GM18526 (cell line): ENCODE measurements around the gene GMFB.

Experiments used
- POLR2A ChIP-seq: IDR thresholded peaks from 3 replicates; pipeline ENCODE4 v1.6.1; 2011; ENCODE audit not compliant: insufficient read length; ENCODE audit errors: extremely low read depth

GMFB gene

DNA sequence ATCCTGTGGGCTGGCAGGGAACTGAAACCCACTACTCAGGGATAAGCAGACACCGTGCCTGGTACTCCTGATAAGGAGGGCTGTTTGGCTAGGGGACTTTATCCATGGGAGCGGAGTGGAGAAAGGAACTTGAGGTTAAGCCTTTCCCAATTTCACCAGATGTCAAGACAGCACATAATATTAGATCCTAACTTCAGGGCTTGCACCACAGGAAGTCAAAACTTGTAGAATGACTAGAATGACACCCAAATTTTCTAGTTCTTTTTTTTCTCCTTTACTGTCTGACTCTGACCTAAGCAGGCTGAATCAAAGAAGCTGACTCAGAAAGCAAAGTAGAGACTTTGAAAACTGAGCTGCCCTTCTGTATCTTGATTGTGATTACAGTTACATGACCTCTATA lies 13.8 kb upstream of the GMFB start:
- TF ChIP-seq POLR2A: no peak

GRCh38 chr14:54501480-54501879 lies 12.7 kb upstream of the GMFB start:
- TF ChIP-seq POLR2A: no peak

DNA sequence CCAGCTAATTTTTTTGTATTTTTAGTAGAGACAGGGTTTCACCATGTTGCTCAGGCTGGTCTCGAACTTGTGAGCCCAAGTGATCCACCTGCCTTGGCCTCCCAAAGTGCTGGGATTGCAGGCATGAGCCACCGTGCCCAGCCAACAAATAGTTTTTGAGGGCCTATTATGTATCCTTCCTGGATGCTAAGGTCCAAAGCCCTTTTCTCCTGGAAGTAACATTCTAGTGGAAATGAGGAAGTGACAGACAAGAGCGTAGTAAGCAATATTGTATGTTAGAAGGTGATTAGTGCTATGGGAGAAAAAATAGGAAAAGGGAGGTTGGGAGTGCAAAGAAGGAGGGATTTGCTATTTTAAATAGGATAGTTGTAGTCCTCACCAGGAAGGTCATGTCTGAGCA lies 12.0 kb upstream of the GMFB start:
- no peak for TF ChIP-seq POLR2A

DNA sequence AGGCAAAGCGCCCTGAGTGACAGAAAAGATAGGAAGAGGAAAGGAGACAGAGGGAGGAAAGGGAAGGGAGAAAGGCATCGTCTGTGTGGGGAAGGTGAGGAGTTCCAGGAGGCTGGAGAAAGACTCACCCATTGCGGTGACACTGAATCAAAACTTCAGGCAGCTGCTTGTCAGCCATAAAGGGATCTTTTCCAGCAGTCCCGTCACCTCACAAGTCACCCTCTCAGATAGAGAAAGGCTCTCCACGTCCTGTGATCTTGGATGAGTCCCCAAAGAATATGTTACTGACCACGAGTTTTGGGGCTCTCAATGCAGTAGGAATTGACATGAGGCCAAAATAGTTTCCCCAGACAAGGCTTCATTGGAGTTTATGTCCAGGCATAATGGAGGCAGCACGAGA lies 9.8 kb upstream of the GMFB start:
- no peak for TF ChIP-seq POLR2A

- no peak for TF ChIP-seq POLR2A
These were observed 9.3 kb upstream of the GMFB start for GRCh38 chr14:54498095-54498531.

DNA sequence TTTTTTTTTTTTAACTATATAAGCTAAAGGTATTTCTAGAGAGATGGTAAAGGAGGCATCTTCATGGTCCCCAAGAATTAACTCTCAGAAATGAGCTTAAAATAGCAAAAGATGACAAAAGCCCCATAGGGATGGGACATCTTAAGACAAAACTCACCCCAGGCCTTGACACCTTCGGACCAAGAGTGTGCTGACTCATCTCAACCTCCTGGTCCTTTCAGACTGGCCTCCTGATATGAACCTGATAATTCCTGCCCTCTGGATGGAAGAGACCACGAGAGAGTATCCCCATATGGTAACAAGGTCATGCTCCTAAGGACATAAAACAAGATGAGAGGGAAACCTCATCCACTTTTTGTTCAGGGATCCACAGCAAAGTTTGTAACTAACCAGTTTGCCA lies 8.4 kb upstream of the GMFB start:
- TF ChIP-seq POLR2A: no peak

GRCh38 chr14:54493293-54493692 lies 4.5 kb upstream of the GMFB start:
- TF ChIP-seq POLR2A: no peak

- TF ChIP-seq POLR2A: no peak
These were observed 1.8 kb upstream of the GMFB start for GRCh38 chr14:54490445-54491175.

DNA sequence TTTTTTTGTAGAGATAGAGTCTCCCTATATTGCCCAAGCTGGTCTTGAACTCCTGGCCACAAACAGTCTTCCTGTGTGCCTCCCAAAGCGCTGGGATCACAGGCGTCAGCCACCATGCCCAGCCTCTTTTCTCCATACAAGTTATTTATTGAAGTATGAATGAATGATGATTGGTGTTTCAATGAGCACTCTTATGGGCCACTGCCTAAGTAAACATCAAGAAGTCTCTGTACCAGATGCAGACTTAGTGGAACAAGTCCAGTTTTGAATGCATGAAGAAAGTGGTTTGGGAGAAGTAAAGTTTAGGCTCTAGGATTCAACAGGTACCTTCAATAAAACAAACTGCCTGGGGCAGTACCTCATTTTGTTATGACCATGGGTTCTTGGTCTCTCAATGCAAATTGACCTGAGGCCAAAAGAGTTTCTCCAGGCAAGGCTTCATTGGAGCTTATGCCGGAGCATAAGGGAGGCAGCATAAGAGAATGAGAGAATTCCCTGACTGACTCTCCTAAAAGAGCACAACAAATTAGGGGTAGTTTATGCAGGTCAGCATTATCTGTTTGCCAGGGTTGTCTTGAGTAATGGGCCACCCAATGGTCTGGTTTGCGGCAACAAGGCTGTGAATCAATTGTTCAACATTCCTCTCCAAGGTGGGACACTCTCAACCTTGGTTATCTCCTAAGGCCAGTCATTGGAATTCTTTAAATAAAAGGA lies 1.1 kb upstream of the GMFB start:
- no peak for TF ChIP-seq POLR2A

DNA sequence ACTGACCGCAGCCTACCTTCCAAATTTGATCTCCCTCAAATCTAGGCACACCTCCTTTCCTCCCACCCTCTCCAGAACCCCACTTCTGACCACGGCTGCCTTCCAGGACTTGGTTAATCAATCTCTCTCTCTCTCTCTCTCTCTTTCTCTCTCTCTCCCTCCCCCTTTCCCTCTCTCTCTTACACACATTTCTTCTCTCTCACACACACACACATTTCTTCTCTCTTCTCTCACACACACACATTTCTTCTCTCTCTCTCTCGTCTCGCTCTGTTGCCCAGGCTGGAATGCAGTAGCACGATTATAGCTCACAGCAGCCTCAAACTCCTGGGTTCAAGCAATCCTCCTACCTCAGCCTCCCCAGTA lies 521 bp upstream of the GMFB start:
- no peak for TF ChIP-seq POLR2A

GRCh38 chr14:54488318-54488645 lies 498 bp downstream of the GMFB start:
- TF ChIP-seq POLR2A: no peak

GRCh38 chr14:54487771-54488170 lies 1.0 kb downstream of the GMFB start:
- TF ChIP-seq POLR2A: no peak

- TF ChIP-seq POLR2A: no peak
These were observed 2.1 kb downstream of the GMFB start for GRCh38 chr14:54486685-54487084.

- TF ChIP-seq POLR2A: no peak
These were observed 4.9 kb downstream of the GMFB start for GRCh38 chr14:54483846-54484245.

- no peak for TF ChIP-seq POLR2A
These were observed 5.6 kb downstream of the GMFB start for GRCh38 chr14:54483073-54483745.

DNA sequence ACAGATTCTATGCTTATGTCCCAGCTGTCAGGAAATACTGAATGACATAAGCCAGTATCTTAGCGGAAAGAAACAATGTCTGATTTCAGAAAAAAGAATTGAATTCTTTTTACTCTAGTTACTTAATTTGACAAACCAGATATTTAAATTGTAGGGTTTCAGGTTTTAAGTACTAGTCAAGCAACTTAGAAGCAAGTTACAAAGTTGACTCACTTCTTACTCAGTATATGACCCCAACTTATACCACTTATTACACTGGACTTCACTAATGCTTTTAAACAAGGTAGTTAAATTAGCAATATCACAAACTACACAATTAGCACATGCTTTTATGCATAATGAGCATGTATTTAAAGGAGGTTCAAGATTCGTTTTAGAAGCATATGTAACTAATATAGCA lies 7.1 kb downstream of the GMFB start:
- no peak for TF ChIP-seq POLR2A
